NCI-H146 (cell line): ENCODE measurements around the gene CWC27.
A peak's percentile ranks its signal among the peaks of the same experiment; 100 is the strongest.
"Not testable (repeated sequence)": the region's sequence is repeated elsewhere in the genome, so short reads cannot be mapped to it uniquely, and the experiment has no call there.

ENCODE experiments used
- DNase-seq: peaks from one replicate; lab custom pipeline; 2025; lab: John Stamatoyannopoulos, UW

The CWC27 gene

GRCh38 chr5:64789457-64789856, 20.7 kb downstream of the CWC27 start:
- DNase-seq, result no peak

GRCh38 chr5:64790210-64790609, 21.5 kb downstream of the CWC27 start:
- DNase-seq, result no peak

GRCh38 chr5:64792469-64792868, 23.7 kb downstream of the CWC27 start:
- no peak for DNase-seq

GRCh38 chr5:64794053-64794770, 25.5 kb downstream of the CWC27 start:
- no peak for DNase-seq

- DNase-seq, result no peak
These were observed 27.6 kb downstream of the CWC27 start for GRCh38 chr5:64796301-64796700.

- DNase-seq, result no peak
These were observed 32.2 kb downstream of the CWC27 start for GRCh38 chr5:64800926-64801325.

- DNase-seq, result no peak
These were observed 37.8 kb downstream of the CWC27 start for GRCh38 chr5:64806537-64806936.

- no peak for DNase-seq
These were observed 38.8 kb downstream of the CWC27 start for GRCh38 chr5:64807520-64807919.

GRCh38 chr5:64811050-64811640, 42.4 kb downstream of the CWC27 start:
- DNase-seq, result peak; percentile 42

GRCh38 chr5:64814073-64814472, 45.3 kb downstream of the CWC27 start:
- no peak for DNase-seq

GRCh38 chr5:64818245-64818644, 49.5 kb downstream of the CWC27 start:
- DNase-seq, result no peak

GRCh38 chr5:64819345-64819744, 50.6 kb downstream of the CWC27 start:
- DNase-seq, result not testable (repeated sequence)

- DNase-seq, result no peak
These were observed 53.6 kb downstream of the CWC27 start for GRCh38 chr5:64822320-64822719.

GRCh38 chr5:64826541-64826940, 57.8 kb downstream of the CWC27 start:
- DNase-seq, result no peak

GRCh38 chr5:64827703-64828102, 59.0 kb downstream of the CWC27 start:
- no peak for DNase-seq

GRCh38 chr5:64830650-64831049, 61.9 kb downstream of the CWC27 start:
- DNase-seq, result not testable (repeated sequence)

GRCh38 chr5:64831996-64832395, 63.3 kb downstream of the CWC27 start:
- DNase-seq, result no peak

- no peak for DNase-seq
These were observed 65.3 kb downstream of the CWC27 start for GRCh38 chr5:64834037-64834436.

GRCh38 chr5:64834611-64835010, 65.9 kb downstream of the CWC27 start:
- no peak for DNase-seq

- no peak for DNase-seq
These were observed 66.5 kb downstream of the CWC27 start for GRCh38 chr5:64835266-64835665.

- DNase-seq, result no peak
These were observed 67.5 kb downstream of the CWC27 start for GRCh38 chr5:64836190-64836755.

GRCh38 chr5:64836786-64837185, 68.1 kb downstream of the CWC27 start:
- no peak for DNase-seq

- no peak for DNase-seq
These were observed 69.6 kb downstream of the CWC27 start for GRCh38 chr5:64838376-64838775.

GRCh38 chr5:64838803-64839202, 70.1 kb downstream of the CWC27 start:
- no peak for DNase-seq
